Duodenal mucosa (tissue), 2 donors: Measurements from ENCODE around the gene MRTFB.
"Not testable (repeated sequence)": the region's sequence is repeated elsewhere in the genome, so short reads cannot be mapped to it uniquely, and the experiment has no call there.

ENCODE experiments used
- H3K27ac ChIP-seq: one replicate; pipeline ENCODE4 v1.7.0; 2013; ENCODE audit warnings: low read depth, low read length
- H3K27me3 ChIP-seq, 2 donors: one replicate each; pipeline ENCODE4 v1.7.0; 2013; ENCODE audit warnings: low read length in 2 of 2, control low read depth in 1 of 2; ENCODE audit not compliant: insufficient read depth in 2 of 2, control insufficient read depth in 1 of 2
- H3K36me3 ChIP-seq, 2 donors: one replicate each; pipeline ENCODE4 v1.7.0; 2013; ENCODE audit warnings: low read length in 2 of 2, control low read depth in 1 of 2; ENCODE audit not compliant: insufficient read depth in 2 of 2, control insufficient read depth in 1 of 2
- H3K4me1 ChIP-seq, 2 donors: one replicate each; pipeline ENCODE4 v1.7.0; 2013; ENCODE audit warnings: low read length in 2 of 2, control low read depth in 1 of 2; ENCODE audit not compliant: insufficient read depth in 2 of 2, control insufficient read depth in 1 of 2
- H3K4me3 ChIP-seq, 2 donors: one replicate each; pipeline ENCODE4 v1.7.0; 2013; ENCODE audit warnings: low read length in 2 of 2, low read depth in 1 of 2
- H3K9ac ChIP-seq, 2 donors: one replicate each; pipeline ENCODE4 v1.7.0; 2013; ENCODE audit warnings: low read length in 2 of 2, low read depth in 1 of 2
- H3K9me3 ChIP-seq, 2 donors: one replicate each; pipeline ENCODE4 v1.7.0; 2013; ENCODE audit warnings: low read length in 2 of 2, control low read depth in 1 of 2; ENCODE audit not compliant: control insufficient read depth in 1 of 2

The MRTFB gene

DNA sequence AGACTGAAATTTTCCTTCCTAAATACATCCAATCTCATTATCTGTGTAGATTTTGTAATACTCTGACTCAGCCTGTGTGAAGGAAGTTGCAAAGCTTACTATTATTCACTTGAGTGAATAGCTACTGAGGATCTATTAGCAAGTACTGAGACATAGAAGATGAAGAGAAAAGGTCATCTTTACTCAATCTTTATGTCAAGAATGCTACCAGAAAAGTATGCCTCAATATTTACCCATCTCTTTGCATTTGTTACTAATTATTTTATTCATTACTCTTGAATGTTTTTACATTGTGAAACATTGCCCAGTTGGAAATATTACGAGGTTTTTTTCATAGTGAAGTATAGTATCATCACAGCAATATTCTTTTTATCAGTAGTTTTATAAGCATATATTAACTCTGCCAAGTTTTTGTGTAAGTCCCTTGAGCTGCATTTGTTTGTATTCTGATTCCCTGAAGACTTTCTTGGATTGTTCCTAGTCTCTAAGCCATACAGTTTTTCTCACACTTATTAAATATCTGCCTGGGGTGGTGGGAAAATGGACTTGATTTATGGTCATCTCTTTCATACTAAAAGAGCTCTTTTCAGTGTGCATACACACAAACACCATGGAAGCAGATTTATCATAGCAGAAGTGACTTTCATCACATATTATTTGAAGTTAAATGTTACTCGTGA is 110.4 kb downstream of the MRTFB start:
- Histone ChIP-seq H3K36me3 (no peaks in the 10 kb centered on the region), H3K27me3 (no peaks in the 10 kb centered on the region), H3K4me3 (no peak overlapping the region), H3K9me3 (no peaks in the 10 kb centered on the region), H3K9ac (no peak overlapping the region), H3K4me1 (no peaks in the 10 kb centered on the region), H3K27ac (no peak overlapping the region)

DNA sequence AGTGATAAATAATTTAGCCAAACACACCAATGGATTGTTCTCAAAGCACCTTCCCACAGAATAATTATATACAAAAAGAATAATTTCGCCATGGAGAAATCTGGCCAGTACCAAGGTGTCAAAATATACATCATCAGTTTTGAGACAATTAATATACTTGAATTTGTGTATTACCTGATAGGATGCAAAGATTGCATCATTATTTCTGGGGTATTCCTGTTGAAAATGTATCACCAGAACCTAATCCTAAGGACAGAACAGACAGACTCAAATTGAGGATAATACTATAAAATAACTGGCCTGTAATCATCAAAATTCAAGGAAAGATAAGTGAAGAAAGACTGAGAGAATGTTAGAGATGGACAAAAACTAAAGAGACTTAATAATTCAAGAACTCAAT is 111.9 kb downstream of the MRTFB start:
- no peaks in the 10 kb centered on the region for H3K9me3 ChIP-seq
- H3K27ac ChIP-seq: no peak overlapping the region
- H3K27me3 ChIP-seq: no peaks in the 10 kb centered on the region
- H3K4me1 ChIP-seq: no peaks in the 10 kb centered on the region
- H3K36me3 ChIP-seq: no peaks in the 10 kb centered on the region
- no peak overlapping the region for H3K4me3 ChIP-seq
- H3K9ac ChIP-seq: no peak overlapping the region

DNA sequence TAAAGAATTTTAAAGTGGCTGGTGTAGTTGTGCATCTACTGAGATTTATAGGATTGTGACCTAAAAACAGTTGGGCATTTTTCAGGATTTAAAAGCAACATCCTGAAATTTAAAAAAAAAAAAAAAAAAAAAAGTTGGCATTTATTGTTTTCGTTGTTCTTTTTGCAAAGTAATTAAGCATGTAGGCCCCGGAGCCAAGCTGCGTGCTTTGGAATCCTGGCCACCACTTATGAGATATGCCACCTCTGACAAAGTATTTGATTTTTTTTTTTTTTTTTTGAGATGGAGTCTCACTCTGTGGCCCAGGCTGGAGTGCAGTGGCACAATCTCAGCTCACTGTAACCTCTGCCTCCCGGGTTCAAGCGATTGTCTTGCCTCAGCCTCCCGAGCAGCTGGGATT is 112.8 kb downstream of the MRTFB start:
- H3K27me3 ChIP-seq, H3K36me3 ChIP-seq, H3K4me1 ChIP-seq, H3K9me3 ChIP-seq, H3K4me3 ChIP-seq, H3K27ac ChIP-seq, H3K9ac ChIP-seq: not testable (repeated sequence)

DNA sequence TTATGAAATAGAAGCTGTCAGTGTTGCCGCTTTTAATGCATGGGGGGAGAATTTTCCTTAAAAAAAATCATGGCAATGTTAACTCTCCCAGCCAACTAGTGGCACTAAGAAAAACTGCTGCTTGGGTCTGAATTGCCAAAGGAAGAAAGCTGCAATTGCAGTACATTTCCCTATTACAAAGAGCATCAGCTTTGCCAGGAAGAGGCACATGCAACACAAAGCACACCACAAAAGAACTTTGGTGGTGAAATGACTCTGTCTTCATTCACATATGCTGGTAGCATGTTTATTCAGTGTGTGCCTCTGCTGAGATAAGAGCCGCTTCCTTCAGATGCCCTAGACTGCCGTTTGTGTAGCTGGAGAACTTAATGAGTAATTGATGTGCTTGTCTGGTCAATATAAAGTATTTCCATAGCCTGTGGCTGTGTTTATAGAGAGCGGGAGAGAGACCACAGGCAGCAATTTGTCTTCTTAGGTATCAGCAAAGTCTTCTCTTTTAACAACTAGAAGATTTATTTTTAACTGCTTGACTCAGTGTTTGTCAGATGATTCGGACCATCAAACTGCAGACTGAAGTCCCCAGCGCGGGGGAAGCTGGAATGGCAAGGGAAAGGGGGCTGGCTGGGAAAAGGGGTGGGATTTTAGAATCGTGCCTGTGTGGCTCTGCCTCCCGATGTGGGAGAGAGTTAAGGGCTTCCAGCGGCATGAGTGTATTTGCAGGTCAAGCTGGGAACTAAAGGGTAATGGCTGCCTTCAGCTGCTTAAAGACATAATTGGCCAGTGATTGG is 115.1 kb downstream of the MRTFB start:
- Histone ChIP-seq H3K9ac (peak overlapping the region; percentile 12 to 35), H3K9me3 (no peaks in the 10 kb centered on the region), H3K27me3 (no peaks in the 10 kb centered on the region), H3K36me3 (no peaks in the 10 kb centered on the region), H3K4me3 (peak overlapping the region; percentile 21 to 44), H3K27ac (no peak overlapping the region), H3K4me1 (no peaks in the 10 kb centered on the region)

DNA sequence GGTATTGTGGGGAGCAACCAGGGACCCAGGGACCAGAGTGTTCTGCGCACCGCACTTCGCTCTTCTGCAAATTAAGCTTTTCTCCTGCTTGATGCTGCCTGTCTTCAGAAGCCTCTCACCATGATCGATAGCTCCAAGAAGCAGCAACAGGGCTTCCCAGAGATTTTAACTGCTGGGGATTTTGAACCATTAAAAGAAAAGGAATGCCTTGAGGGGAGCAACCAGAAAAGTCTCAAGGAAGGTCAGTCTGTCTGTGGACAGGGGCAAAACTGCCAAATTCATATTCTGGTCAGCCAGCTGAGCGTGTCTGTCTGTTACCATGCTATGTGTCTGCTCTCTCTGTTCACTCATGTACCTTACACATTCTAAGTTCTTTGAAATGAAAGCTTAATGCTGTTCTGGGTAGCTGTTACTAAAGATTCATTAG is 115.7 kb downstream of the MRTFB start:
- Histone ChIP-seq H3K27me3 (no peaks in the 10 kb centered on the region), H3K36me3 (no peaks in the 10 kb centered on the region), H3K27ac (no peak overlapping the region), H3K4me3 (peak overlapping the region in 1 of 2 donors; percentile 44), H3K9me3 (no peaks in the 10 kb centered on the region), H3K9ac (peak overlapping the region; percentile 12 to 35), H3K4me1 (no peaks in the 10 kb centered on the region)

DNA sequence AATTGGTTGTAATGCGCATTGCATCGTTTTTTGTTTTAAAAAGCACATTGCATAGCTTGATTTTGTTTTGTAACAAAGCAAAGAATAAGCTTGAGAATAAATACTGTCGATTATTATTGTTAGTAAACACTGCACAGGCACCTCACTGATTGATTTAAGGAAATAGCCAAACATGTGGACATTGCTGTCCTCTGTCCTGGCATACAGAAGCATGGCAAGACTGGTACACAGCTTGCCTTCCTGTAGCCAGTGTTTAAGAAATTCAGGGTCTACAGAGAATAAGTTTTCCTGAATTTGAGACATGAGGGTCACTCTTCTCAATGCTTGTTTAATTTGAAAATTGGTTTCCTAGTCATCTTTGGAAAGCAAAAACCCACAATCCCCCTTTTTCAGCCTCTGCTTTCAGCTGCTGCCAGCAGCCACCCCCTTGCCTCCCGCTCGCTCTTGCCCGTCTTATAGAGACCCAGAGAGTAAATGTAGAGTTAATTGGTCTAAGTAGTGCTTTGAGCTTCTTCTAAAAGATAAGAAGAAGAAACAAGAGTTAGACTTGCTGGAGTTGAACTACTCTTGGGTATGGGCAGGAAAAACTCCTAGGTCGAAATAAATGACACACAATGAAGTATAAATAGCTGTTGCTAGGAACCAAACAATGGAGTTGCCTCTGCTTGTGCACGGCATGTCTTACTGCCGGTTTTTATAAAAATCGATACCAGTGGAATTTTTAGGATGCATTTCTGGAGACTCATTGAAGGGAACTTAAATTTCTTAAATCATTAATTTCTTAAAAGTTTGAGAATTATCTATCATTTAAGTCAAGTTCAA is 116.6 kb downstream of the MRTFB start:
- Histone ChIP-seq H3K9ac (no peak overlapping the region), H3K9me3 (no peaks in the 10 kb centered on the region), H3K27me3 (no peaks in the 10 kb centered on the region), H3K4me3 (peak overlapping the region in 1 of 2 donors; percentile 7), H3K4me1 (peaks cover 0 to 3% of the 10 kb centered on the region in 2 donors), H3K27ac (no peak overlapping the region), H3K36me3 (no peaks in the 10 kb centered on the region)

DNA sequence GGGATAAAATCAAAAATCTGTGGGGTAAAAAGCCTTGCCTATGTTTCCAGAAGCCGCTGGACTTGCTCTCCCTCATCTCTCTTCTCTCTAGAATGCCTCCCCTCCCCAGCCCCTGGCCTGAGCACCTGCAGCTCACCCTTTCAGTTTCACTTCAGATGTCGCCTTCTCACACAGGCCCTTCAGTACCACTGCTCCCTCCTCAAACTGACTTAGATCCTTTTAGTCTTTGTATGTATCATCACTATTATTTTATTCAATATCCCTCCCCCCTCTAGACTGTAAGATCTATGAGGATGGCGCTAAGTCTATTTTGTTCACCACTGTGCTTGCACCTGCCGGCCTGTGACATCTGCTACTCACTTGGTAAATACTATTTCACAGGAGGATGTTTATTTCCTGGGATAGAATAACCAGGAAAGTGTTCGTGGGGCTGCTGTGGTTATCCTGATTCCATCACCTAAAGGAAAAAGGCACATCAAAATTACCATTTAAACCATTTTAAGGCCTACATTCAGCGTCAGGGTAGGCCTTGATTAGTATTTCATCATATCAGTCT is 122.3 kb downstream of the MRTFB start:
- Histone ChIP-seq H3K27me3 (no peaks in the 10 kb centered on the region), H3K36me3 (no peaks in the 10 kb centered on the region), H3K9me3 (no peaks in the 10 kb centered on the region), H3K4me1 (peaks cover 5 to 7% of the 10 kb centered on the region in 2 donors), H3K4me3 (peak overlapping the region; percentile 13 to 38), H3K9ac (peak overlapping the region; percentile 36 to 41), H3K27ac (no peak overlapping the region)

DNA sequence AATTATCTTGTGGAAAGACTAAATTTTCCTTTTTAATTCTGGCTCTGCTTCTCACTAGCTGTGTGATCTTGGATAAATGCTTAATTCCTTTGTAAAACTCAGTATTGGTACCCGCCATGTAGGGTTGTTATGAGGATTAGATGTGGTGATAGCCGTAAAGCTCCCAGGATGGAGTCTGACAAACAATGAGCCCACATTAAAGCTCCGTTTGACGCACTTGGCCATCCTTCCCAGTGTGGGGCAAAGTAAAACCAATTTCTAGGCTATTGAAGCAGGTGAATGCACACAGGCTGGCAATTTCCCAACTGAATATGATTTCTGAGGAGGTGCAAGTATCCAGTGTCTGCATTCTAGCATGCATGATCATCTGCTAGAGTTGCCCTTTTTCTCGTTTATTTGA is 123.6 kb downstream of the MRTFB start:
- Histone ChIP-seq H3K4me1 (peaks cover 5 to 7% of the 10 kb centered on the region in 2 donors), H3K9me3 (no peaks in the 10 kb centered on the region), H3K4me3 (no peak overlapping the region), H3K27me3 (no peaks in the 10 kb centered on the region), H3K36me3 (no peaks in the 10 kb centered on the region), H3K27ac (no peak overlapping the region), H3K9ac (no peak overlapping the region)

DNA sequence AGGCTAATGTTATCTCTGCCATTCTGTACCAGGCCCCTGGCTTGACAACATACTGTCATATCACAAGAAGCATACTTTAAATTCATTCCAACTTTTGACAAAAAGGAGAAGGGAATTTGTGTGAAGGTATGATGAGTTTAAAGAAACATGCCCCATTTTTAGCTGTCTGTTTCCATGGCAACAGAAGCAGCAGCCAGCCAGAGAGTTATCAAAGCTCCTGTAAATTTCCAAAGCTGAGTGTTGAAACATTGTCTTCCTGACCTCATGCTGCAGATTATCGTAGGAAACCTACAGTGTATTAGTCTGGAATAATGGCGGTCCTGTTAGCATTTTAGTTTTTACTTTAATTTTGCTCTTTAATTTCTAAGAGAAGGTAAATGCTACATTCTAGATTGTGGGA is 124.9 kb downstream of the MRTFB start:
- H3K4me3 ChIP-seq: no peak overlapping the region
- H3K27me3 ChIP-seq: no peaks in the 10 kb centered on the region
- peaks cover 6 to 7% of the 10 kb centered on the region in 2 donors for H3K4me1 ChIP-seq
- no peaks in the 10 kb centered on the region for H3K36me3 ChIP-seq
- H3K9ac ChIP-seq: no peak overlapping the region
- H3K9me3 ChIP-seq: no peaks in the 10 kb centered on the region
- H3K27ac ChIP-seq: no peak overlapping the region

DNA sequence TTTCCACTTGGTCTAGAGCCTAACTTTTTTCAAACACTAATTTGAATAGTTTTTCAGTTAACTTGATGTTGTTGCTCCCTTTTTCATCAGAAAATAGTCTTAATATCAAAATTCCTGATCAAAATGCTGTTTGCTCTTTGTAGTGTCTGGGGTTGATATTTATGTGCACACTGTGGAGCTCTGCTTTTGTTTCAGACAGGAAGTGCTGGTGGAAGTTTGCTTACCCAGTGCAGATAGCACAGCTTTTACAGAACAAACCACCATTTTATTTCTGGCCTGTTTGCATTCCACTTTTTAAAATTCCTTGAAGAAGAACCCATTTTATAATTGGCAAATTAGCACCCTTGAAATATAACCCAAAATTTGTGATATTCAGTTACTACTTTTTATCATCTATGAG is 125.4 kb downstream of the MRTFB start:
- no peak overlapping the region for H3K27ac ChIP-seq
- no peaks in the 10 kb centered on the region for H3K9me3 ChIP-seq
- H3K36me3 ChIP-seq: no peaks in the 10 kb centered on the region
- H3K4me3 ChIP-seq: no peak overlapping the region
- H3K4me1 ChIP-seq: peaks cover 7 to 8% of the 10 kb centered on the region in 2 donors
- no peaks in the 10 kb centered on the region for H3K27me3 ChIP-seq
- no peak overlapping the region for H3K9ac ChIP-seq
